IMR-90 (cell line): ENCODE measurements around the gene OR5C1.

Experiments used
- BHLHE40 ChIP-seq: fragments of 150-350 bp; IDR thresholded peaks from 2 replicates; pipeline ENCODE4 v1.6.1; 2016; ENCODE audit warnings: mild to moderate bottlenecking, low read depth, low read length
- FOS ChIP-seq: fragments of 150-350 bp; IDR thresholded peaks from 2 replicates; pipeline ENCODE4 v1.6.1; 2016; ENCODE audit warnings: low read depth, low read length
- RAD21 ChIP-seq: IDR thresholded peaks from 2 replicates; pipeline ENCODE4 v1.6.1; 2012; ENCODE audit warnings: low read length, improper control_type of control experiment
- TF ChIP-seq, protein P1 (sequence below): conservative IDR thresholded peaks from 2 replicates; pipeline ENCODE4 v1.5.1; 2012; ENCODE audit warnings: mild to moderate bottlenecking, low read depth, low read length, improper control_type of control experiment

DNA sequence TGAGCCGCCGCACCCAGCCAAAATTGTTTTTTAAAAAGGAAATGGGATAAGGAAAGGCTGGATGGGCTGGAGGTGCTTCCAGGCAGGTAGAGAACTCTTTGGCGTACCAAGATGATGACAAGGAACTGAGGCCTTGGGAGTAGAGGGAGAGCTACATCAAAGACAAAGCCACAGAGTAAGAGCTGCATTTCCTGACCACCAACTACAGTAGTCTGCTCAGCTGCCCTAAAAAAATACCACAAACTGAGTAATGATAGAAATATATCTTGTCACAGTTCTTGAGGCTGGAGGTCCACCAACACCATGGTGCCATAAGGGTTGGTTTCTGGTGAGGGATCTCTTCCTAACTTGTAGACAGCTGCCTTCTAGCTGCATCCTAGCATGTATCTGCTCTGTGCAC, 19.4 kb downstream of the OR5C1 start:
- TF ChIP-seq RAD21 (no peak), BHLHE40 (no peak), FOS (no peak)
- TF ChIP-seq, protein P1, sequence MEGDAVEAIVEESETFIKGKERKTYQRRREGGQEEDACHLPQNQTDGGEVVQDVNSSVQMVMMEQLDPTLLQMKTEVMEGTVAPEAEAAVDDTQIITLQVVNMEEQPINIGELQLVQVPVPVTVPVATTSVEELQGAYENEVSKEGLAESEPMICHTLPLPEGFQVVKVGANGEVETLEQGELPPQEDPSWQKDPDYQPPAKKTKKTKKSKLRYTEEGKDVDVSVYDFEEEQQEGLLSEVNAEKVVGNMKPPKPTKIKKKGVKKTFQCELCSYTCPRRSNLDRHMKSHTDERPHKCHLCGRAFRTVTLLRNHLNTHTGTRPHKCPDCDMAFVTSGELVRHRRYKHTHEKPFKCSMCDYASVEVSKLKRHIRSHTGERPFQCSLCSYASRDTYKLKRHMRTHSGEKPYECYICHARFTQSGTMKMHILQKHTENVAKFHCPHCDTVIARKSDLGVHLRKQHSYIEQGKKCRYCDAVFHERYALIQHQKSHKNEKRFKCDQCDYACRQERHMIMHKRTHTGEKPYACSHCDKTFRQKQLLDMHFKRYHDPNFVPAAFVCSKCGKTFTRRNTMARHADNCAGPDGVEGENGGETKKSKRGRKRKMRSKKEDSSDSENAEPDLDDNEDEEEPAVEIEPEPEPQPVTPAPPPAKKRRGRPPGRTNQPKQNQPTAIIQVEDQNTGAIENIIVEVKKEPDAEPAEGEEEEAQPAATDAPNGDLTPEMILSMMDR: no peak
